Placental pericyte (primary cell): ENCODE measurements around the gene UFL1. TPM values are rescaled to one million over a fixed set of nuclear protein-coding genes. Genes with fewer than 3 reads are reported as not detected.

Experiments used
- total RNA-seq: library from RNA; depleted of rRNA; stranded (reverse); fragments of >200 nt; gene quantifications from 2 replicates; pipeline ENCODE4 v1.2.3, GENCODE V29; 2012

Gene UFL1
- total RNA-seq = 30.8 and 32.0 TPM in 2 replicates

GRCh38 chr6:96521644-96522464 is at the start of gene UFL1:
Gene UFL1, plus strand, starts transcription at chr6:96521806. Its CDS starts 68 bp downstream, at chr6:96521874.

GRCh38 chr6:96562886-96563285 is 41.3 kb downstream of the UFL1 start, which contains the start of gene FHL5:
Gene FHL5, plus strand, starts transcription at chr6:96563128. Its CDS starts 40,486 bp downstream, at chr6:96603614.

Other genes starting within 250 kb of the UFL1 start
- gene FHL5, start 41.3 kb downstream of the UFL1 start, total RNA-seq = not detected in 2 replicates